Lower leg skin (tissue), 4 donors: ENCODE results near the gene CDK5. TPM values are rescaled to one million over a fixed set of nuclear protein-coding genes. Genes with fewer than 3 reads are reported as not detected.
"Not testable (repeated sequence)": the region's sequence is repeated elsewhere in the genome, so short reads cannot be mapped to it uniquely, and the experiment has no call there.

Source experiments
- DNase-seq, 2 donors: peaks; one replicate each; pipeline ENCODE4 v3.0.0-alpha.2; 2019; ENCODE audit warnings: low spot score in 2 of 2
- H3K4me3 ChIP-seq: fragments of 200-600 bp; sonication (generic); 2 replicates; pipeline ENCODE4 v1.5.1; 2017; ENCODE audit warnings: mild to moderate bottlenecking, low read depth; ENCODE audit not compliant: poor library complexity, severe bottlenecking
- CTCF ChIP-seq, 3 donors: fragments of 450-650 bp; IDR thresholded peaks; one replicate each; pipeline ENCODE4 v1.5.1; 2016; ENCODE audit warnings: antibody characterized with exemption in 3 of 3, mild to moderate bottlenecking in 3 of 3, moderate library complexity in 2 of 3
- POLR2A ChIP-seq, 2 donors: fragments of 450-650 bp; IDR thresholded peaks; one replicate each; pipeline ENCODE4 v1.6.1; 2016 to 2017; ENCODE audit warnings: antibody characterized with exemption in 2 of 2, mild to moderate bottlenecking in 1 of 2, moderate library complexity in 1 of 2
- WGBS, 2 donors: methylation state at CpG; one replicate each; pipeline ENCODE4 v1.1.5; 2018; 5-methylcytosine and 5-hydroxymethylcytosine counted together
- intact Hi-C: fragments of 100-400 bp; cut with DNase I; formaldehyde crosslinking; loops from one replicate; pipeline ENCODE4 v1.15.0; 2023; ENCODE audit warnings: low total_unique reads
- total RNA-seq, 4 donors: library from RNA; depleted of rRNA; stranded (reverse); fragments of >200 nt; gene quantifications; one replicate each; pipeline ENCODE4 v1.1.0, GENCODE V29; 2016

Gene CDK5
- total RNA-seq, 4 donors from 2014 or later, result 3.9 to 13.7 (median 7.2) TPM

DNA sequence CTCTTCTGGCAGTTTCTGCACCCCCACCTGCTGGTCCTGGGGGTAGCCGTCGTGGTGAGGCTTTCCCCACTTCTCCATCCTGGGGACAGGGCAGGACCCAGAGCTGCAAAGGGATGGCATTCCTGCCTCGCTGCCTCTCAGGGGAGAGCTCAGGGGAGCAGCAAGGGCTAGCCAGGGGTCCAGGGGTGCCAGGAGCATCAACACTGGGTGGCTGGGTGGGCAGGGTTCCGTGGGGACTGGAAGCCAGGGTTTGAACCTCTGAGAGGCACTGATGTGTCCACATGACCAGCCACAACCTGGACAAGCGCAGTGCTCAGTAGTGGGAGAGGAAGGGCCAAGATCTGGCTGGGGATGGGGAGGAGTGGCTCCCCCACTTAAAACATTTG lies 23.8 kb downstream of the CDK5 start:
- intact Hi-C loops, result no loop called here
- TF ChIP-seq CTCF (IDR thresholded peaks at IDR 0.05) (no peak), POLR2A (IDR thresholded peaks at IDR 0.05) (no peak)
- no peak for DNase-seq
- 97% methylated on average over 5 of the region's 5 CpGs for WGBS, 2 donors
- no peak overlapping the region for H3K4me3 ChIP-seq

GRCh38 chr7:151032936-151033863 lies 24.5 kb downstream of the CDK5 start:
- DNase-seq, result no peak
- WGBS, 2 donors, result 73 to 77% methylated on average over 16 to 17 of the region's 17 CpGs
- H3K4me3 ChIP-seq, result no peak overlapping the region
- TF ChIP-seq CTCF (IDR thresholded peaks at IDR 0.05) (no peak), POLR2A (IDR thresholded peaks at IDR 0.05) (no peak)
- intact Hi-C loops, result no loop called here

- intact Hi-C loops, result no loop called here
- H3K4me3 ChIP-seq, result no peak overlapping the region
- DNase-seq, result no peak
- TF ChIP-seq POLR2A (IDR thresholded peaks at IDR 0.05), result no peak
- no peak for TF ChIP-seq CTCF (IDR thresholded peaks at IDR 0.05)
- 92 to 95% methylated on average over 4 of the region's 4 CpGs for WGBS, 2 donors
Measured at GRCh38 chr7:151031011-151031410, 26.7 kb downstream of the CDK5 start.

DNA sequence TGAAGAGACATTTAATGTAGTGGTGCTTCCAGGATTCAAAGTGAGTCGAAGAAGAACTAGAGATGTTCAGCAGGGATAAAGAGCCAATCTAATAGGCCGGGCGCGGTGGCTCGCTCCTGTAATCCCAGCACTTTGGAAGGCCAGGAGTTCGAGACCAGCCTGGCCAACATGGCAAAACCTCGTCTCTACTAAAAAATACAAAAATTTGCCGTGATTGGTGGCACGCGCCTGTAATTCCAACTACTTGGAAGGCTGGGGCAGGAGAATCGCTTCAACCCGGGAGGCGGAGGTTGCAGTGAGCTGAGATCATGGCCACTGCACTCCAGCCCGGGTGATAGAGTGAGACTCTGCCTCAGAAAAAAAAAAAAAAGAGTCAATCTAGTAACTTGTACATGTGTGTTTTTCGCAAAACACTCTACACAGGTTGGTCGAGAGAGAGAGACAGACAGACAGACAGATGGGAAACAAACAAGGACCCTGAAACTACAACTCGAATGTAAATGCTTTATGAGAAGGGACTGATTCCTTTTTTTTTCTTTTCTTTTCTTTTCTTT lies 28.7 kb downstream of the CDK5 start:
- peak overlapping the region; percentile 51 for H3K4me3 ChIP-seq
- intact Hi-C loops, result loop anchor here (5.0 kb wide), 1 partner anchor 83 kb away; no protein-coding TSS in a partner anchor
- 38 to 45% methylated on average over 17 of the region's 17 CpGs for WGBS, 2 donors
- no peak for TF ChIP-seq CTCF (IDR thresholded peaks at IDR 0.05)
- TF ChIP-seq POLR2A (IDR thresholded peaks at IDR 0.05), result no peak
- DNase-seq, result no peak

- TF ChIP-seq POLR2A (IDR thresholded peaks at IDR 0.05), result no peak
- TF ChIP-seq CTCF (IDR thresholded peaks at IDR 0.05), result peak in 1 of 3 donors; percentile 10
- DNase-seq, result peak; percentile 100
- whole genome bisulfite sequencing, 2 donors, result 1% methylated on average over 38 to 53 of the region's 53 CpGs
- peak within 1 kb of the TSS; percentile 51 for H3K4me3 ChIP-seq
- intact Hi-C loops, result loop anchor here (5.0 kb wide), 1 partner anchor 84 kb away; no protein-coding TSS in a partner anchor
Measured at GRCh38 chr7:151028131-151028947, 29.4 kb downstream of the CDK5 start, which contains the start of gene ABCB8. Gene ABCB8, plus strand, starts transcription at chr7:151028450. Its CDS starts 66 bp downstream, at chr7:151028516.

- 9 to 13% methylated on average over 16 of the region's 16 CpGs for WGBS, 2 donors
Measured at GRCh38 chr7:151027728-151028130, 30.0 kb downstream of the CDK5 start.

DNA sequence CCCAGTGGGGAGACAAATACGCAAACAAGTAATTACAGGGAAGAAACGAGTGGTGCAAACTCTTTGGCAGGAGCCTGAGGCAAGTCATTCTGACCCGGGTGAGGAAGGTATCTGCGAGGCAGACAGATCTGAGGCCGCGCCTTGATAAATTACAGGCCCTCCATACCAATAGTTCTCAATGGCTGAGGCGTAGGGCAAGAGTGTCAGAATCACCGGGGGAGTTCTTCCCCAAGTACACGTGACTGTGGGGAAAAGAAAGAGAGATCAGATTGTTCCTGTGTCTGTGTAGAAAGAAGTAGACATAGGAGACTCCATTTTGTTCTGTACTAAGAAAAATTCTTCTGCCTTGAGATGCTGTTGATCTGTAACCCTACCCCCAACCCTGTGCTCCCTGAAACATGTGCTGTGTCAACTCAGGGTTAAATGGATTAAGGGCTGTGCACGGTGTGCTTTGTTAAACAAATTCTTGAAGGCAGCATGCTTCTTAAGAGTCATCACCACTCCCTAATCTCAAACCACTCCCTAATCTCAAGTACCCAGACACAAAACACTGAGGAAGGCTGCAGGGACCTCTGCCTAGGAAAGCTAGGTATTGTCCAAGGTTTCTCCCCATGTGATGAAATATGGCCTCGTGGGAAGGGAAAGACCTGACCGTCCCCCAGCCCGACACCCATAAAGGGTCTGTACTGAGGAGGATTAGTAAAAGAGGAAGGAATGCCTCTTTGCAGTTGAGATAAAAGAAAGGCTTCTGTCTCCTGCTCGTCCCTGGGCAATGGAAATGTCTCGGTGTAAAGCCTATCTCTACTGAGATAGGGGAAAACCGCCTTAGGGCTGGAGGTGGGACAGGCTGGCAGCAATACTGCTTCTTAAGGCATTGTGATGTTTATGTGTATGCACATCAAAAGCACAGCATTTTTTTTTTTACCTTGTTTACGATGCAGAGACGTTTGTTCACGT lies 30.6 kb downstream of the CDK5 start:
- 36 to 44% methylated on average over 19 of the region's 19 CpGs for WGBS, 2 donors
- DNase-seq, H3K4me3 ChIP-seq: not testable (repeated sequence)
- intact Hi-C loops, result loop anchor here (5.0 kb wide), 1 partner anchor 85 kb away; no protein-coding TSS in a partner anchor

More at GRCh38 chr7:151027728-151028130, 30.0 kb downstream of the CDK5 start:
- intact Hi-C loops, result loop anchor here (5.0 kb wide), 1 partner anchor 85 kb away; no protein-coding TSS in a partner anchor
- H3K4me3 ChIP-seq, result peak overlapping the region; percentile 10
- DNase-seq, result not testable (repeated sequence)
